Stimulated activated CD8-positive, alpha-beta memory T cell treated with anti-CD3 and anti-CD28 coated beads, Interleukin-7, amount 100 ng/mL, for 4 hours (primary cell): ENCODE measurements around the gene DET1.
"Not testable (repeated sequence)": the region's sequence is repeated elsewhere in the genome, so short reads cannot be mapped to it uniquely, and the experiment has no call there.

Source experiments
- DNase-seq, 2 donors: peaks; one replicate each; pipeline ENCODE4 v3.0.0-alpha.2; 2020; ENCODE audit warnings: low read depth in 2 of 2

The DET1 gene

GRCh38 chr15:88497109-88497765 lies 49.2 kb downstream of the DET1 start:
- no peak for DNase-seq

DNA sequence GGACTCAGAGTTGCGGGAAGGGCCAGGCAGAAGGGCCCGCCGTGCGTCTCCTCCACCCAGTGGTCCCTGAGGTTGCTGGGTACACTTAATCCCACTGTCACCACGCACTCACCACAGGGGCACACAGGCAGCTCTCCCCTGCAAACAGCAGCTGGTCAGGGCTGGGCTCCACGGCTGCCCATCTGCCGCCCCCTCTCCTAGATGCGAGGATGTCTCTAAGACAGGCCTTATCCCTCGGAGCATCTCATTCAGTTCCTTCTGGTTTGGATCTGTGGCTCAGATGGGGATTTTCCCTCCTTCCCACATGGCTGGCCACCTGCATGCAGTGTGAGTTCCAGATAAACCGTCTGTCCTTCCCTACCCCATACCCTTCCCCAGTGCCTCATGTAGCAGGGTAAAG lies 52.6 kb downstream of the DET1 start:
- DNase-seq = no peak

GRCh38 chr15:88491158-88491557 lies 55.3 kb downstream of the DET1 start:
- no peak for DNase-seq

GRCh38 chr15:88490036-88490435 lies 56.4 kb downstream of the DET1 start:
- no peak for DNase-seq

GRCh38 chr15:88489321-88489720 lies 57.2 kb downstream of the DET1 start:
- no peak for DNase-seq

GRCh38 chr15:88487796-88488523 lies 58.5 kb downstream of the DET1 start:
- DNase-seq = no peak

GRCh38 chr15:88487178-88487795 lies 59.2 kb downstream of the DET1 start:
- no peak for DNase-seq

DNA sequence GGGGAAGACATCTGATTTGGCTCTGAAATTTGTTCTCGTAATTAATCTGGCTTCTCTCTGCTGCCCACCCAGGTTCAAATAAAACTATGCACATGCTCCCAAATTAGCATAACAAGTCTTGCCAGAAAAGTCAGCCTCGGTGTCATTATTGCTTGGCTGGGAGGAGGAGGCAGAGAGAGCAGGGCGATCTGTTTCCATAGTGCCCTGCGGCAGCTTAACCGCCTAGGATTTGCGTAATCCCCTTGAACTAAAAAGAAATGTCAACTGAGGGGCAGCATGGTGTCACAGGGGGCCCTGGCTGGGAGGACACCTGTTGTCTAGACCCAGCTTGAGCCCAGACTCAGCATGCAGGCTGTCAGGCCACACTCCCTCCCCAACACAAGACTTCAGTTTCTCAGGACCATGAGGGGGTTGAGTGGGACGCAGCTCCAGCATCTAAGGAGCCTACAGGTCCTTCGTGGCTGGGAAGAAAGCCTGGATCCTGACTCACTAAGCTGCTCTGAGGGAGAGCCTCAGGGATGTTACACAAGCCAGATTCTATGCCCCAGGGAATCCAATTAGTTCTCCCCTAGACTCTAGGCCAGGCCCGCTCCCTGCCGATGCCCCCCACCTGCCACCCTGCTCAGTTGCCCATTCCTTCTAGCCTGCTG lies 61.7 kb downstream of the DET1 start:
- DNase-seq = no peak

- DNase-seq = no peak
These were observed 64.2 kb downstream of the DET1 start for GRCh38 chr15:88482263-88482662.

DNA sequence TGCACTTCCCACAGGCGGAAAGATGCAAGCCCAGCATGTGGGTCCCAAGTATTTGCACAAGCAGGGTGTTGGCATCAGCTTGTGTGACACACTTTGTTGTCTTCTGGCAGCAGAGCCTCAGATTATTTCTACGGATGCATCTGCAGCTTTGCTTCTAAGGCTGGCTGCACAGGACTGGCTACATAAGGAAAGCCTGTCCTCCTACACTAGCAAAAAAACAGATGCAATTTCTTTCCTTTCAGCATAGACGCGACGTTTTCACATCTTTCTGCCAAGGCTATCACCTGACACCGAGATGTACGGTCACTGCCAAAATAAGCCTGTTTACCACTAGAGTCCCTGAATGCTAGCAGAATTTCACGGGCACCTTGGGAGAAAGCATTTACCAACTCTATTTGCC lies 65.5 kb downstream of the DET1 start:
- no peak for DNase-seq

DNA sequence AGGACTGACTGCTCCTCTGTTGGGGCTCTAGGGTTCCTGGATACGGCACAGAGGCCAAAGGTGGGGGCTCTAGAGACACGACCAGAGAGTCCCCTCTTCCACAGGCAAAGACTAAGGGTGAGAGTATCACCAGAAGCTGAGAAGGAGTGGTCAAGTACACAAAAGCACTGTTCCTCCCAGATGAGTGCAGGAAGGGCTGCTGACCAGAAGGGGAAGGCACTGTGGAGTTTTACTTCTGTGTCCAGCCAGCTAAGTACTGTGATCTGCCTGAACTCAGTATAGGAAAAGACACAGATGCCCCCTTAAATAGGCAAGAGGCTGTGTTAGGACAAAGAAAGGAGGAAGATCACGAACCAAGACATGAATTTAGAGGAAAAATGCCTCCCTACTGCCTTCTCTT lies 67.3 kb downstream of the DET1 start:
- no peak for DNase-seq

DNA sequence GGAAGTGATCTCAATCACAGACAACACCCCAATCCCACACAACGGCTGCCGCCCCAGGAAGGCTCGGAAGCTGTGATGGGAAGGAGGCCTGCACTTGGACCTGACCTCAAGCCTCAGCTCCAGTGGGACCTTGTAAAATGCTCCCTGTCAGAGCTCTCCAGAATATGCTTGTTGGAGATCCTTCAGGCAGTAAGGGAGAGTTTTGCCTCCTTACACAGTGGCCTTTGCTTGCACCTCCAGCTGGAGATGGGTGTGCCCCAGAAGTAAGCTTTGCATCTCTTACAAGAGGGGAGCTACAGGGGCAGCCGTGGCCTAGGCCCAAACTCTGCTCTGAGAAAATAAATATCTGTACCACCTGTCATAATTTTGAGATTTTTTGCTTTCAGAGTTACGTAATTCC lies 68.6 kb downstream of the DET1 start:
- DNase-seq = no peak

DNA sequence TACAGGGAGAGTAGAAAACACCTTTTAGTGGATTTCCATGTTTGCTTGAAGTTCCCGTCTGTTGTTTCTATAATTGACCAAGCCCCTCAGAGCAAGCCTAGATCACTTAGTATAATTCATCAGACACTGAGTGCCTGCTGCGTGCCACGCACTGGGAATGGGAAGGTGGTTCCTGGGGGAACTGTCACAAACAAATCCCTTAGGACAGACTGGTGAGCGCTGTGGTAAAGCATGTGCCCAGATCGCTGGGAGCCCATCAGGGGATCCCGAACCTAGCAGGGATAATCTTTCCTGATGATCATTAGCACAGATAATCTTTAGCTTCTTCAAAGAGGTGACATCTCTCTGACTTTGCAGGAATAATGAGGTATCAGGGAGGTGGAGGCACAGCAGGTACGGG lies 69.4 kb downstream of the DET1 start:
- DNase-seq = no peak

DNA sequence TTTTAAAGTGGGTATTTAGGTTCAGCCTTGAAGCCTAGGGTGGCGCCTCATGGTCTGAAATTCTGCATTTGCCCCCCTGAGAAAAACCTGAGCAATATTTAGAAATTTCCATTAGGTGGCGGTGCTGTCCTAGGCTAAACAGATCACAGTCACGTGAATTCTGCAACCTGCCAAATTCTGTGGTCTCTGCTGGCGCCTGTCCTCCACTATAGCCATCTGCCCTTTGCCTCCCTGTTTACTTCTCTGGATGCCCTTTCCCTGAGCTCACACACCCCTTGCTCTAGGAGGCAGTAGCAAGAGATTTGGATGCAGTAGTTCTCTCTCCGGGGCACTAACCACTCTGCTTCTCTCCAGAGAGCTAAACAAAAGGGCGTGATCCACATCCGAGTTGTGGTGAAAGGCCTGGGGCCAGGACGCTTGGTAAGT lies 69.8 kb downstream of the DET1 start:
- no peak for DNase-seq

- not testable (repeated sequence) for DNase-seq
These were observed 72.7 kb downstream of the DET1 start for GRCh38 chr15:88473661-88474293.

DNA sequence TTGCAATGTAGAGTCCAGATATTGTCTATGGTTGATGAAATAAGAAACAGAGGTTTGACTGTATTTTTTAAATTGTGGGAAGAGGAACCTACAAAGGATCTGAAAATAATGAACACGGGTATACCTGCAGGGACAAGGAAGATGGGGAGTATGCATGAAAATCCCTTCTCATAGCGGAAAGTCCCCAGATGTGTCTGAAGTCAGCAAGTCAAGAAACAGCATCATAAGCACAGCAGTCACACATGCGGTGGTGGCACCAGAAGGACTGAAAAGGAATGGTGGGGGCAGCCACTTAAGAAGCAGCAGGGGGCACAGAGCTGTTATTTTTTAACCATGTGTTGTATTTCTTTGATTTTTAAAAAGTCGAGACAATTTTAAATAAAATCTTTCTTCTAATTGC lies 74.3 kb downstream of the DET1 start:
- DNase-seq = no peak

DNA sequence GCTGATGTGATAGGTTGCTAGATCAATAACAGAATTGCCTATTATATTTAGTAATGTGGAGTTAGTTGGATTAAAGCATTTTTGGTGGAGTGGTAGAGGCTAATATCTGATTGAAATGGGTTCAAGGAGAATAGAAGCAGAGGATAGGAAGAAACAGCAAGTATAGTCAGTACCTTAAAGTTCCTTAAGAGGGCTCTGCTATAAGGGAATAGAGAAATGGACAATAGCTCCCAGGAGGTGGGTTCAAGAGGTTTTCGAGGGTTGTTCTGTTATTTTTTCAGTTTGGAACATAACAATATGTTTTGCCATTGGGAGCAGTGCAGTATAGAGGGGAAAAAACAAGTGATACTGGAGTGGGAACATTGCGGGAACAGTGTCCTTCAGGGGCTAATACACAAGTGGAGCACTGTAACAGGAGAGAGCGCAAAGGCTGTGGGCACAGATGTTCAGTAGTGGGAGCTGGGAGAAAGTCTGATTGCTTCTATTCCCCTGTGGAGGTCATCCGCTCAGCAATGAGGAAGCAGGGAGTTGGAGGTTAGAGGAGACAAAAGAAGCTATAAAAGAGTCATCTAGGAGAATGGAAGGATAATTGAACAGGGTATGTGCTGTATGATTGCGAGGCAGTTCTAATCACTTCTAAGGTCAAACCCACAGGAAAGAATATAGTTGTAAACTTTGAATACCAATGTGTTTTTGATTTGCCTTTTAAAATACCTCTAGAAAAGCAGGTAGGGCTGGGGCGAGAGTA lies 75.7 kb downstream of the DET1 start:
- no peak for DNase-seq

GRCh38 chr15:88469321-88469720 lies 77.2 kb downstream of the DET1 start:
- no peak for DNase-seq

DNA sequence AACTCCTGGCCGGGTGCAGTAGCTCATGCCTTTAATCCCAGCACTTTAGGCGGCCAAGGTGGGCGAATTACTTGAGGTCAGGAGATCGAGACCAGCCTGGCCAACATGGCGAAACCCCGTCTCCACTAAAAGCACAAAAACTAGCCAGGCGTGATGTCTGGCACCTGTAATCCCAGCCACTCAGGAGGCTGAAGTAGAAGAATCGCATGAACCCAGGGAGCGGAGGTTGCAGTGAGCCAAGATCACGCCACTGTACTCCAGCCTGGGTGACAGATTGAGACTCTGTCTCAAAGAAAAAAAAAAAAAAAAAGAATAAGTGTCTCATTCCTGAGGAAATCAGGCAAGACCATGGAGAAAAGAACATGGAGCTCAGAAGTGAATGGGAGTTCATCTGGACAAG lies 77.8 kb downstream of the DET1 start:
- not testable (repeated sequence) for DNase-seq

DNA sequence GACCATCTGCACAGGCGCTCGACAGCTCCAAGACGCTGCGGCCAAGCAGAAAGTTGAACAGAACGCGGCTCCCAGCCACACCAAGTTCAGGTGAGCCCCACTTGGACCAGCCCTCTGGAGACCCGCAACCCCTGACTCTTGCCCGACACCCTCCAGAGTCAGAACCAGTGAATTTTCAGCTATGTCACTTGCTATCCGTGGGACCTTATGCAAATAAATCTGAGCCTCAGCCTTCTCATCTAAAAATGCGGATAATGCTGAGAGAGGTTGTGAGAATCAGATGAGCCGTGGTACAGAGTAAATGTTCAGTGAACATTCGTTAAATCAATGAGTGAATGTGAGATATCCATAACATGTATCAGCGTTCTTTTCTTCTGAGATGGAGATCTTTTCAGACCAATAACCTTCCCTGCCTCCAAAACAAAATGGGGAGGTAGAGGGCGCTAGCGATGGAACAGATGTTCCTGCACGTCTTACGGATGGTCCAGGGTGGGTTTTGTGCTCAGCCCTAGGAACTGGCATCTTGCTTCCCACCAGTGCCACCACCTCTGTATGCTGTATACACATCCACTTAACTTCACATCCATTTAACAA lies 78.4 kb downstream of the DET1 start:
- DNase-seq = no peak
